Measurements from ENCODE around the gene STX18. TPM values are rescaled to one million over a fixed set of nuclear protein-coding genes. Genes with fewer than 3 reads are reported as not detected.

The STX18 gene
- total and polyA plus RNA-seq, 2 of the 13 experiments (the other 11 are each of a cell fraction or from before 2014, with no cell fraction given): 23.9 to 37.1 TPM

- peak; percentile 74 for TF ChIP-seq KAT8 (CRISPR knock-in tag; IDR thresholded peaks at IDR 0.05)
- no peak for TF ChIP-seq ZNF263 (CRISPR knock-in tag; IDR thresholded peaks at IDR 0.05)
- TF ChIP-seq ATF4 (CRISPR knock-in tag; IDR thresholded peaks at IDR 0.05): peak in 1 of 2 experiments; percentile 36; a peak in 1 of 4 replicates
- no peak for TF ChIP-seq CREBL2 (CRISPR knock-in tag; IDR thresholded peaks at IDR 0.05; ENCODE audit: borderline replicate concordance)
- TF ChIP-seq RNF2 (conservative IDR thresholded peaks at IDR 0.05; ENCODE audit: low read depth): no peak
- TF ChIP-seq ZMYM3 (CRISPR knock-in tag; IDR thresholded peaks at IDR 0.05): peak; percentile 24; the same call in 1 of the 2 replicates
- no peak for TF ChIP-seq ZNF34 (CRISPR knock-in tag; IDR thresholded peaks at IDR 0.05; ENCODE audit: borderline replicate concordance)
- TF ChIP-seq ZNF205 (CRISPR knock-in tag; IDR thresholded peaks at IDR 0.05): 0 out of 2 replicates have a peak, but pooled peaks have one; percentile 21
- no peak for TF ChIP-seq ZNF232 (CRISPR knock-in tag; IDR thresholded peaks at IDR 0.05; ENCODE audit: borderline replicate concordance)
- TF ChIP-seq ZNF615 (CRISPR knock-in tag; IDR thresholded peaks at IDR 0.05; ENCODE audit: borderline replicate concordance): no peak
- TF ChIP-seq PREB (CRISPR knock-in tag; IDR thresholded peaks at IDR 0.05): no peak
- TF ChIP-seq THYN1 (CRISPR knock-in tag; IDR thresholded peaks at IDR 0.05; ENCODE audit: borderline replicate concordance, low read depth): no peak
- peak; percentile 76; the same call in 1 of the 2 replicates for TF ChIP-seq NCOR1 (IDR thresholded peaks at IDR 0.05; ENCODE audit: borderline replicate concordance, low read length)
- no peak for TF ChIP-seq PLRG1 (conservative IDR thresholded peaks at IDR 0.05)
- no peak for TF ChIP-seq TAF1 (CRISPR knock-in tag; IDR thresholded peaks at IDR 0.05)
- no peak for TF ChIP-seq ZNF776 (CRISPR knock-in tag; IDR thresholded peaks at IDR 0.05)
- TF ChIP-seq ZNF691 (CRISPR knock-in tag; IDR thresholded peaks at IDR 0.05; ENCODE audit: borderline replicate concordance, low read depth): no peak
- TF ChIP-seq POGK (CRISPR knock-in tag; conservative IDR thresholded peaks at IDR 0.05): no peak
- no peak for TF ChIP-seq MYPOP (CRISPR knock-in tag; IDR thresholded peaks at IDR 0.05)
- TF ChIP-seq THAP8 (CRISPR knock-in tag; IDR thresholded peaks at IDR 0.05; ENCODE audit: borderline replicate concordance): no peak
- no peak for TF ChIP-seq MAZ (IDR thresholded peaks at IDR 0.05; ENCODE audit: borderline replicate concordance, low read depth, low read length)
- TF ChIP-seq MAZ (CRISPR knock-in tag; IDR thresholded peaks at IDR 0.05; ENCODE audit: low read depth): no peak
- TF ChIP-seq KDM5B (CRISPR knock-in tag; IDR thresholded peaks at IDR 0.05; ENCODE audit: borderline replicate concordance): no peak
These were observed 54.9 kb downstream of the STX18 start (continued) for GRCh38 chr4:4486969-4487368.

All from HepG2 (cell line).